ENCODE measurements around the gene RILP. TPM values are rescaled to one million over a fixed set of nuclear protein-coding genes. Genes with fewer than 3 reads are reported as not detected.

The RILP gene
- total and polyA plus RNA-seq, 2 experiments from 2014 or later, result 10.3 to 11.1 TPM

DNA sequence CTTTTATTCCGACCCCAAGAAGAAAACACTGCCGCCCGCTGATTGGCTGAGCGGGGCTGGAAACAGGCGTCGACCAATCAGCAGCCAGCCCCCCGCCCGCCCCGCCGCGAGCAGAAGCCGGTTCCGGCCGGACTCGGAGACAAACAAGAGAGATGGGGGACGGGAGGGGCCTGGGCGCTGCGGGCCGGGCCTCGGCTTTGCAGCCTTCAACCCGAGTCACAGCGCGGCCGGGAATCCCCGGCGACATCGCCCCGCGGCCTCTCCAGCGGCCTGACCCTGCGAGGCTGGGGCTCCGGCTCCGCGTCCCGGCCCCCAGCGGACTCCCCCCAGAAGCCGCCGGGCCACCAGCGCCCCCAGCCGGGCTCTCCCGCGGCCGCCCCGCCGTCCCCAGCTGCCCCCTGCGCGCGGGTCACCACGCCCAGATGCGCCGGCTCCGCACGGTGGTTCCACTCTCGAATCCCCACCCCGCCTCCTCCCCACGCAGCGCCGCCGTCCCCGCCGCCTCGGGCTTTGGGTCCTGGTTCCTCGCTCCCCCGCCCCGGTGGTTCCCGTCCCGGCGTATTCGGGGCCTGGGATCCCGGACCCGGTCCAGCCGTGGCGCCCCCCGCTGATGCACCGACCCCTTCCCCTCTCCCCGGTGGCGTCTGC lies 20.7 kb downstream of the RILP start:
- peaks cover 24% of the 10 kb centered on the region for H3K4me1 ChIP-seq (ENCODE audit: insufficient read depth)
- peak overlapping the region; percentile 91 for H3K27ac ChIP-seq
- WGBS (ENCODE audit: low lambda C conversion rate, missing lambda C conversion rate), result 0% methylated on average over 3 of the region's 77 CpGs
- no peaks in the 10 kb centered on the region for H3K79me2 ChIP-seq
- peak overlapping the region; percentile 48 for H3K4me3 ChIP-seq
- peak overlapping the region; percentile 89 for H2AFZ ChIP-seq
- H3K4me2 ChIP-seq, result peak overlapping the region; percentile 89
- TF ChIP-seq EZH2 (IDR thresholded peaks at IDR 0.05; ENCODE audit: borderline replicate concordance) (no peak), EZH2phosphoT487 (IDR thresholded peaks at IDR 0.05; ENCODE audit: low read depth, severe bottlenecking, unreplicated experiment) (no peak)
- TF ChIP-seq, protein P1, sequence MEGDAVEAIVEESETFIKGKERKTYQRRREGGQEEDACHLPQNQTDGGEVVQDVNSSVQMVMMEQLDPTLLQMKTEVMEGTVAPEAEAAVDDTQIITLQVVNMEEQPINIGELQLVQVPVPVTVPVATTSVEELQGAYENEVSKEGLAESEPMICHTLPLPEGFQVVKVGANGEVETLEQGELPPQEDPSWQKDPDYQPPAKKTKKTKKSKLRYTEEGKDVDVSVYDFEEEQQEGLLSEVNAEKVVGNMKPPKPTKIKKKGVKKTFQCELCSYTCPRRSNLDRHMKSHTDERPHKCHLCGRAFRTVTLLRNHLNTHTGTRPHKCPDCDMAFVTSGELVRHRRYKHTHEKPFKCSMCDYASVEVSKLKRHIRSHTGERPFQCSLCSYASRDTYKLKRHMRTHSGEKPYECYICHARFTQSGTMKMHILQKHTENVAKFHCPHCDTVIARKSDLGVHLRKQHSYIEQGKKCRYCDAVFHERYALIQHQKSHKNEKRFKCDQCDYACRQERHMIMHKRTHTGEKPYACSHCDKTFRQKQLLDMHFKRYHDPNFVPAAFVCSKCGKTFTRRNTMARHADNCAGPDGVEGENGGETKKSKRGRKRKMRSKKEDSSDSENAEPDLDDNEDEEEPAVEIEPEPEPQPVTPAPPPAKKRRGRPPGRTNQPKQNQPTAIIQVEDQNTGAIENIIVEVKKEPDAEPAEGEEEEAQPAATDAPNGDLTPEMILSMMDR (IDR thresholded peaks at IDR 0.05; ENCODE audit: poor library complexity), result peak; percentile 28
- no peaks in the 10 kb centered on the region for H3K36me3 ChIP-seq (replicated peaks; ENCODE audit: insufficient read depth, low read depth)
- H3K9me2 ChIP-seq (replicated peaks; ENCODE audit: insufficient read depth), result no peaks in the 10 kb centered on the region
- no peaks in the 10 kb centered on the region for H3K9me3 ChIP-seq (ENCODE audit: low read depth)
- H4K20me1 ChIP-seq (ENCODE audit: insufficient read depth, poor library complexity, severe bottlenecking), result no peaks in the 10 kb centered on the region
- DNase-seq (ENCODE audit: low spot score), result peak; percentile 95
- H3K27me3 ChIP-seq, result peaks cover 8% of the 10 kb centered on the region

DNA sequence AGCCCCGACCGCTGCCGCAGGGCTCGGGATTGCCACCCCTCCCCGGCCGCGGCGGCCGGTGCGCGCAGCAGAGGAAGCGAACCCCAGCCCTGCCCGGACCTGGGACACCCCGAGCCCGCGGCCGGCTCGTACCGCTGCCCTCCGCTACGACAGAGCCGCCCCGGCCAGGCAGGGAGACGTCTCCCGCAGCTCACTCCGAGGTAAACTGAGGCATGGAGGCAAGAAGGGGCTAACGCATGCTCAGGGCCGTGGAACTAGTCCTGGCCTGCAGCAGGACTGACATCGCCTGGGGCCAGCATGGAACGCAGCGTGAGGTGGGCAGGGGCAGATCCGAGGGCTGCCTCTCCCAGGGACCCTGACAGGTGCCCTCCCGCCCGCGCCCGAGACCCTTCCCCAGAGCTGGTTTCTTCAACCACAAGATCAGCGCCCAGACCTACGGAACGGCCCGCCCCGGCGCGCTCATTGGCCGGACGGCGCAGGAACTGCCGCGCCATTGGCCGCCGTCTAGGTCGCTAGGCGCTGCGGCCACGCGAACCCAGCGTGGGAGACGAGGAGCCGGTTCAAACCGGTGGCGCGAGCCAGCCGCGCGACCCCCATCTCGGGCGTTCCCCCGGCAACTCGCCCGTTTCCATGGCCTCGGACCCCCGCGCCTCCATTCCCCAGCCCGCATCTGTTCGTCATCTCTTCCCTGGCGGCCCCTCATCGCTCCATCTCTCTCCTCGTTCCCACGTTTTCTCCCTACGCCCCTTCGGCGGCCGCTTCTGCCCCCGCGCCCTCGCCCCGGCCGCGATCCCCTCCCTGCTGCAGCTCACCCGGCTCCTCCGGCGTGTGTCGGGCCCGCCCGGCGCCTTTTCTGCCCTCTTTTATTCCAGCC lies 21.4 kb downstream of the RILP start, which contains the start of gene SLC43A2:
TSS of gene SLC43A2 (minus strand) at position 853 of the 874 bp plus-strand sequence. CDS start 960 bp downstream, outside the sequence.
- H3K4me2 ChIP-seq, result peak within 1 kb of the TSS; percentile 89
- H3K79me2 ChIP-seq, result no peaks in the 10 kb centered on the region
- peaks cover 8% of the 10 kb centered on the region for H3K27me3 ChIP-seq
- H3K9me2 ChIP-seq (replicated peaks; ENCODE audit: insufficient read depth), result no peaks in the 10 kb centered on the region
- TF ChIP-seq, protein P1 (IDR thresholded peaks at IDR 0.05; ENCODE audit: poor library complexity), result no peak
- TF ChIP-seq EZH2 (IDR thresholded peaks at IDR 0.05; ENCODE audit: borderline replicate concordance), result no peak
- no peak for TF ChIP-seq EZH2phosphoT487 (IDR thresholded peaks at IDR 0.05; ENCODE audit: low read depth, severe bottlenecking, unreplicated experiment)
- peaks cover 24% of the 10 kb centered on the region for H3K4me1 ChIP-seq (ENCODE audit: insufficient read depth)
- DNase-seq (ENCODE audit: low spot score), result peak; percentile 93
- 1% methylated on average over 67 of the region's 95 CpGs for WGBS (ENCODE audit: low lambda C conversion rate, missing lambda C conversion rate)
- no peaks in the 10 kb centered on the region for H3K9me3 ChIP-seq (ENCODE audit: low read depth)
- no peaks in the 10 kb centered on the region for H3K36me3 ChIP-seq (replicated peaks; ENCODE audit: insufficient read depth, low read depth)
- H3K4me3 ChIP-seq, result peak within 1 kb of the TSS; percentile 48
- H4K20me1 ChIP-seq (ENCODE audit: insufficient read depth, poor library complexity, severe bottlenecking), result no peaks in the 10 kb centered on the region
- H2AFZ ChIP-seq, result peak within 1 kb of the TSS; percentile 89
- peak within 1 kb of the TSS; percentile 91 for H3K27ac ChIP-seq

DNA sequence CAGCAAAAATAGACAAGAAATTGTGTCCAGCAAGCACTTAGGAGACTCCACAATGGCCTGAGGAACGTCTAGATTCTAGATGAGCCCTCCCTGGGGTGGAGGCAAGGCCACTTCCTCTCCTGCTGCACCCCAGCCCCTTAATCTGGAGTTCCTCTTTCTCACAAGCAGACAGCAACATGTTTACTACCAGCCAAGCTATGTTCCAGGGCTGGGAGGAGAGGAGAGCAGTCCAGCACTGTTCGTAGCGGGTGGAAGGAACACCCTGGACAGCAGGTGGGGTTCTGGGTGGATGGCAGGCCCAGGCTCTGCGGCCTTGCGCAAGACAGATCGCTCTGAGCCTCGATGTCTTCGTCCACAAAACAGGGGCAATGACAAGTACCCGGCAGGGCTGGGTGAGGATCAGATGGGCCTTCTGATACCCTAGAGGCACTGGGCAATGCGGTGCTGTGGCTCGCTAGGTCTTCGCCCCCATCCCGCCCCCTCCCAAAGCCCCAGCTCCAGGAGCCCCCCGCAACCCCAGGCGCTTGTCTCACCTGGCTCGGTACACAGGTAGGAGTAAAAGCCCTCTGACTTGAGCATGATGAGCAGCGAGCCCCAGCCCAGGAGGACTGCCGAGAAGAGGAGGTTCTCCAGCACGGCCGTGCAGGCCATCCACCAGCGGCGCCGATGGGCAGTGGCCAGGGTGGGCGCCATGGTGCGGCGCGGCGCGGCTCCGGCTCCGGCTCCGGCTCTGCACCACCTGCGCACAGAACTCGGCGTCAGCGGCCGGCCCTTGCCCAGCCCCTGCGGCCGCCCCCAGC lies 22.3 kb downstream of the RILP start:
- Histone ChIP-seq H3K4me1 (ENCODE audit: insufficient read depth) (peaks cover 24% of the 10 kb centered on the region), H3K4me3 (peak overlapping the region; percentile 48), H4K20me1 (ENCODE audit: insufficient read depth, poor library complexity, severe bottlenecking) (no peaks in the 10 kb centered on the region), H3K9me3 (ENCODE audit: low read depth) (no peaks in the 10 kb centered on the region), H3K36me3 (replicated peaks; ENCODE audit: insufficient read depth, low read depth) (no peaks in the 10 kb centered on the region), H3K27ac (no peak overlapping the region), H3K9me2 (replicated peaks; ENCODE audit: insufficient read depth) (no peaks in the 10 kb centered on the region), H2AFZ (peak overlapping the region; percentile 46), H3K4me2 (peak overlapping the region; percentile 89), H3K79me2 (no peaks in the 10 kb centered on the region), H3K27me3 (peaks cover 8% of the 10 kb centered on the region)
- 52% methylated on average over 23 of the region's 39 CpGs for WGBS (ENCODE audit: low lambda C conversion rate, missing lambda C conversion rate)
- no peak for TF ChIP-seq EZH2 (IDR thresholded peaks at IDR 0.05; ENCODE audit: borderline replicate concordance)
- TF ChIP-seq, protein P1 (IDR thresholded peaks at IDR 0.05; ENCODE audit: poor library complexity), result no peak
- no peak for TF ChIP-seq EZH2phosphoT487 (IDR thresholded peaks at IDR 0.05; ENCODE audit: low read depth, severe bottlenecking, unreplicated experiment)
- DNase-seq (ENCODE audit: low spot score), result peak; percentile 24

Measured in hepatocyte (in vitro differentiated cells).